Vagina (tissue), 2 donors: ENCODE measurements around the gene NXPH1.

ENCODE experiments used
- CTCF ChIP-seq, 3 experiments: fragments of 450-650 bp in 2 of 3; fragments of 200-600 bp in 1 of 3; sonication (generic) in 1 of 3; IDR thresholded peaks; one replicate each; pipeline ENCODE4 v1.5.1; 2017 to 2019; ENCODE audit warnings: antibody characterized with exemption in 3 of 3, mild to moderate bottlenecking in 2 of 3, moderate library complexity in 2 of 3
- POLR2A ChIP-seq, 2 donors: fragments of 450-650 bp; IDR thresholded peaks; one replicate each; pipeline ENCODE4 v1.6.1; 2017; ENCODE audit warnings: antibody characterized with exemption in 2 of 2, mild to moderate bottlenecking in 2 of 2, moderate library complexity in 2 of 2

- TF ChIP-seq CTCF (IDR thresholded peaks at IDR 0.05) = no peak
- TF ChIP-seq POLR2A (IDR thresholded peaks at IDR 0.05) = no peak
Measured at GRCh38 chr7:8422177-8422576, 11.2 kb upstream of the NXPH1 start.
